HepG2 (cell line): Measurements from ENCODE around the gene BBC3. TPM values are rescaled to one million over a fixed set of nuclear protein-coding genes. Genes with fewer than 3 reads are reported as not detected.

Experiments
- CREM ChIP-seq, 2 experiments: sonication (generic) in 1 of 2; formaldehyde crosslinking in 1 of 2; IDR thresholded peaks; 2 replicates each; pipeline versions ENCODE4 v1.4.0 to v1.6.1; 2016 to 2020; ENCODE audit warnings: antibody characterized with exemption in 1 of 2, mild to moderate bottlenecking in 1 of 2, missing genetic modification reagents in 1 of 2
- FOSL2 ChIP-seq: sonication (generic); formaldehyde crosslinking; IDR thresholded peaks from 2 replicates; pipeline ENCODE4 v1.4.0; 2020; ENCODE audit warnings: missing genetic modification reagents
- FOXA1 ChIP-seq, 2 experiments: fragments of 450-650 bp in 1 of 2; sonication (generic) in 1 of 2; formaldehyde crosslinking in 1 of 2; IDR thresholded peaks; 2 replicates each; pipeline versions ENCODE4 v1.4.0 to v1.6.1; 2016 to 2020; ENCODE audit warnings: missing genetic modification reagents in 1 of 2
- GABPB1 ChIP-seq: IDR thresholded peaks from 2 replicates; pipeline ENCODE4 v1.6.1; 2016; ENCODE audit warnings: mild to moderate bottlenecking, missing genetic modification reagents, moderate library complexity, missing compliant biosample characterization
- GATAD1 ChIP-seq: IDR thresholded peaks from 2 replicates; pipeline ENCODE4 v1.6.1; 2016; ENCODE audit warnings: missing genetic modification reagents, missing compliant biosample characterization
- MEIS1 ChIP-seq: sonication (generic); formaldehyde crosslinking; IDR thresholded peaks from 2 replicates; pipeline ENCODE4 v1.9.0; 2021; ENCODE audit warnings: mild to moderate bottlenecking, missing genetic modification reagents, moderate library complexity, borderline replicate concordance
- NFYB ChIP-seq: sonication (generic); formaldehyde crosslinking; IDR thresholded peaks from 2 replicates; pipeline ENCODE4 v1.4.0; 2020; ENCODE audit warnings: missing genetic modification reagents
- POLR2G ChIP-seq: fragments of 200-400 bp; formaldehyde crosslinking; IDR thresholded peaks from 2 replicates; pipeline ENCODE4 v1.6.1; 2018; ENCODE audit warnings: mild to moderate bottlenecking, low read depth, low read length, moderate library complexity
- RARA ChIP-seq: IDR thresholded peaks from 2 replicates; pipeline ENCODE4 v1.6.1; 2016; ENCODE audit warnings: missing genetic modification reagents, missing compliant biosample characterization
- RBM39 ChIP-seq: fragments of 200-400 bp; formaldehyde crosslinking; IDR thresholded peaks from one replicate; pipeline ENCODE4 v1.6.1; 2018; ENCODE audit warnings: antibody characterized with exemption, mild to moderate bottlenecking, low read depth, low read length; ENCODE audit not compliant: poor library complexity, severe bottlenecking
- SALL1 ChIP-seq: sonication (generic); formaldehyde crosslinking; IDR thresholded peaks from 2 replicates; pipeline ENCODE4 v1.8.0; 2022; ENCODE audit warnings: mild to moderate bottlenecking, missing genetic modification reagents
- XRCC5 ChIP-seq: fragments of 200-400 bp; formaldehyde crosslinking; optimal IDR thresholded peaks from 2 replicates; pipeline ENCODE3; 2017; ENCODE audit warnings: mild to moderate bottlenecking, low read length
- ZFP90 ChIP-seq: sonication (generic); formaldehyde crosslinking; IDR thresholded peaks from 2 replicates; pipeline ENCODE4 v1.8.0; 2022; ENCODE audit warnings: missing genetic modification reagents, mild to moderate bottlenecking, inconsistent platforms, borderline replicate concordance
- ZNF256 ChIP-seq: sonication (generic); formaldehyde crosslinking; conservative IDR thresholded peaks from 2 replicates; pipeline ENCODE4 v1.4.0; 2020; ENCODE audit warnings: missing genetic modification reagents
- ZNF460 ChIP-seq: sonication (generic); formaldehyde crosslinking; IDR thresholded peaks from 2 replicates; pipeline ENCODE4 v1.5.1; 2020; ENCODE audit warnings: missing genetic modification reagents, mild to moderate bottlenecking, borderline replicate concordance
- ZNF550 ChIP-seq: sonication (generic); formaldehyde crosslinking; IDR thresholded peaks from 2 replicates; pipeline ENCODE4 v1.4.0; 2020; ENCODE audit warnings: mild to moderate bottlenecking, missing genetic modification reagents, borderline replicate concordance
- ZSCAN12 ChIP-seq: sonication (generic); formaldehyde crosslinking; IDR thresholded peaks from 2 replicates; pipeline ENCODE4 v1.9.0; 2021; ENCODE audit warnings: mild to moderate bottlenecking, missing genetic modification reagents
- polyA plus RNA-seq, 8 experiments: library from polyadenylated mRNA; depleted of rRNA in 3 of 8; stranded (reverse) in 7 of 8; unstranded in 1 of 8; fragments of >200 nt; fragmentation: Illumina TruSeq in 4 of 8; extraction: Trizol in 4 of 8; gene quantifications; 2 replicates each; pipeline versions ENCODE4 v1.2.1 to v1.2.3, GENCODE V29; 2011 to 2016; ENCODE audit warnings: low read depth in 4 of 8, missing spikeins in 1 of 8, mixed read lengths in 1 of 8; ENCODE audit not compliant: insufficient read depth in 1 of 8
- total RNA-seq, 5 experiments: library from RNA; depleted of rRNA; stranded (reverse); fragments of >200 nt; fragmentation: Illumina TruSeq; extraction: Trizol; gene quantifications; 2 replicates each; pipeline ENCODE4 v1.2.3, GENCODE V29; 2016; ENCODE audit warnings: low read depth in 1 of 5
- TF ChIP-seq, protein P1 (sequence below): sonication (generic); formaldehyde crosslinking; IDR thresholded peaks from 2 replicates; pipeline ENCODE4 v1.5.1; 2020; ENCODE audit warnings: missing genetic modification reagents, mild to moderate bottlenecking, borderline replicate concordance
- TF ChIP-seq, protein P2 (sequence below): sonication (generic); formaldehyde crosslinking; IDR thresholded peaks from 2 replicates; pipeline ENCODE4 v1.4.0; 2020; ENCODE audit warnings: mild to moderate bottlenecking, missing genetic modification reagents
- TF ChIP-seq, protein P3 (sequence below): sonication (generic); formaldehyde crosslinking; IDR thresholded peaks from 2 replicates; pipeline ENCODE4 v1.5.0; 2020; ENCODE audit warnings: missing genetic modification reagents
- TF ChIP-seq, protein P4 (sequence below): sonication (generic); formaldehyde crosslinking; IDR thresholded peaks from 2 replicates; pipeline ENCODE4 v1.5.0; 2020; ENCODE audit warnings: mild to moderate bottlenecking, missing genetic modification reagents
- TF ChIP-seq, protein P5 (sequence below): sonication (generic); formaldehyde crosslinking; IDR thresholded peaks from 2 replicates; pipeline ENCODE4 v1.8.0; 2022; ENCODE audit warnings: mild to moderate bottlenecking, missing genetic modification reagents

The BBC3 gene
- total and polyA plus RNA-seq, 2 of the 13 experiments (the other 11 are each of a cell fraction or from before 2014, with no cell fraction given), result 6.1 to 8.8 TPM

DNA sequence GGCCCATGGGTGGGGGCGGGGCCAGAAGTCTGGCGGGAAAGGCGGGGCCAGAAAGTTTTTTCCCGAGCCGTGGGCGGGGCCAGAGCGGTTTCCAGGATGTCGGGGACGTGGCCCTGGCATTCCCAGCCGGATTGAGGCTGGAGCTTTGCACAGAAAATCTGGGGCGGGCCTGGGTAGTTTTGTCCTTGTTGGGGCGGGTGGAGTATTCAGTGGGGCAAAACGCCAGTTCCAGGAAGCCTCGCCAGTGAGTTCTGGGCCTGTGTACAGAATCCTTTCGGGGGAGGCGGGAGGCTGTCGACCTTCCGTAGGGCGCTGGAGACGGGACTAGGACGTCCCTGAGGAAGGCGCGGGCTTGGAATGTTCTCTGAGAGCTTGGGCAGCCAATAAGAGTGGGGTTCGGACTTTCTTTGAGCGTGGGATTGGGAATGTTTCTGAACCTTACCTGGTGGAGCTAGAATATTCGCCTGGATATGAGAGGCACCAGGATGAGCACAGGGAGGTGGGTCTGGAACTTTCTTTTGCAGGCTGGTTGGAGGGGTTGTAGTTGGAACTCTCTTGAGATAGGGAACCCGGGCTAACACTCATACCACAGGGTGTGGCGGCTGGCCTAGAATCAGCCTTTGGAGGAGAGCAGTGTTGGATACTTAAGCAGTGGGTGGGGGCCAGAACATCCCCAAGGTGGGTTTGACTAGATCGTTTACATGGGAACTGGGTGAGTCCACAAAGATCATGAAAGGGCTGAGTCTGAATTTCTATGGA lies 26.6 kb upstream of the BBC3 start (continued):
- TF ChIP-seq, protein P1, sequence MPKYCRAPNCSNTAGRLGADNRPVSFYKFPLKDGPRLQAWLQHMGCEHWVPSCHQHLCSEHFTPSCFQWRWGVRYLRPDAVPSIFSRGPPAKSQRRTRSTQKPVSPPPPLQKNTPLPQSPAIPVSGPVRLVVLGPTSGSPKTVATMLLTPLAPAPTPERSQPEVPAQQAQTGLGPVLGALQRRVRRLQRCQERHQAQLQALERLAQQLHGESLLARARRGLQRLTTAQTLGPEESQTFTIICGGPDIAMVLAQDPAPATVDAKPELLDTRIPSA (CRISPR knock-in tag), result 0 out of 2 replicates have a peak, but pooled peaks have one; percentile 22
- TF ChIP-seq, protein P2, sequence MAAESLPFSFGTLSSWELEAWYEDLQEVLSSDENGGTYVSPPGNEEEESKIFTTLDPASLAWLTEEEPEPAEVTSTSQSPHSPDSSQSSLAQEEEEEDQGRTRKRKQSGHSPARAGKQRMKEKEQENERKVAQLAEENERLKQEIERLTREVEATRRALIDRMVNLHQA (CRISPR knock-in tag), result no peak
- 0 out of 2 replicates have a peak, but pooled peaks have one; percentile 41 for TF ChIP-seq MEIS1 (CRISPR knock-in tag)
- TF ChIP-seq POLR2G, result peak; percentile 75
- TF ChIP-seq, protein P3, sequence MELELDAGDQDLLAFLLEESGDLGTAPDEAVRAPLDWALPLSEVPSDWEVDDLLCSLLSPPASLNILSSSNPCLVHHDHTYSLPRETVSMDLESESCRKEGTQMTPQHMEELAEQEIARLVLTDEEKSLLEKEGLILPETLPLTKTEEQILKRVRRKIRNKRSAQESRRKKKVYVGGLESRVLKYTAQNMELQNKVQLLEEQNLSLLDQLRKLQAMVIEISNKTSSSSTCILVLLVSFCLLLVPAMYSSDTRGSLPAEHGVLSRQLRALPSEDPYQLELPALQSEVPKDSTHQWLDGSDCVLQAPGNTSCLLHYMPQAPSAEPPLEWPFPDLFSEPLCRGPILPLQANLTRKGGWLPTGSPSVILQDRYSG (CRISPR knock-in tag), result 0 out of 2 replicates have a peak, but pooled peaks have one; percentile 40
- TF ChIP-seq, protein P4, sequence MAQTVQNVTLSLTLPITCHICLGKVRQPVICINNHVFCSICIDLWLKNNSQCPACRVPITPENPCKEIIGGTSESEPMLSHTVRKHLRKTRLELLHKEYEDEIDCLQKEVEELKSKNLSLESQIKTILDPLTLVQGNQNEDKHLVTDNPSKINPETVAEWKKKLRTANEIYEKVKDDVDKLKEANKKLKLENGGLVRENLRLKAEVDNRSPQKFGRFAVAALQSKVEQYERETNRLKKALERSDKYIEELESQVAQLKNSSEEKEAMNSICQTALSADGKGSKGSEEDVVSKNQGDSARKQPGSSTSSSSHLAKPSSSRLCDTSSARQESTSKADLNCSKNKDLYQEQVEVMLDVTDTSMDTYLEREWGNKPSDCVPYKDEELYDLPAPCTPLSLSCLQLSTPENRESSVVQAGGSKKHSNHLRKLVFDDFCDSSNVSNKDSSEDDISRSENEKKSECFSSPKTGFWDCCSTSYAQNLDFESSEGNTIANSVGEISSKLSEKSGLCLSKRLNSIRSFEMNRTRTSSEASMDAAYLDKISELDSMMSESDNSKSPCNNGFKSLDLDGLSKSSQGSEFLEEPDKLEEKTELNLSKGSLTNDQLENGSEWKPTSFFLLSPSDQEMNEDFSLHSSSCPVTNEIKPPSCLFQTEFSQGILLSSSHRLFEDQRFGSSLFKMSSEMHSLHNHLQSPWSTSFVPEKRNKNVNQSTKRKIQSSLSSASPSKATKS, result no peak
- TF ChIP-seq ZNF550 (CRISPR knock-in tag), result no peak
- no peak for TF ChIP-seq XRCC5
- TF ChIP-seq ZNF256, result no peak
- no peak; the same call in 1 of the 2 replicates for TF ChIP-seq RARA (CRISPR knock-in tag)
- peak; percentile 47 for TF ChIP-seq RBM39
- TF ChIP-seq ZNF460 (CRISPR knock-in tag), result no peak
- no peak for TF ChIP-seq FOSL2 (CRISPR knock-in tag)
- TF ChIP-seq, protein P5, sequence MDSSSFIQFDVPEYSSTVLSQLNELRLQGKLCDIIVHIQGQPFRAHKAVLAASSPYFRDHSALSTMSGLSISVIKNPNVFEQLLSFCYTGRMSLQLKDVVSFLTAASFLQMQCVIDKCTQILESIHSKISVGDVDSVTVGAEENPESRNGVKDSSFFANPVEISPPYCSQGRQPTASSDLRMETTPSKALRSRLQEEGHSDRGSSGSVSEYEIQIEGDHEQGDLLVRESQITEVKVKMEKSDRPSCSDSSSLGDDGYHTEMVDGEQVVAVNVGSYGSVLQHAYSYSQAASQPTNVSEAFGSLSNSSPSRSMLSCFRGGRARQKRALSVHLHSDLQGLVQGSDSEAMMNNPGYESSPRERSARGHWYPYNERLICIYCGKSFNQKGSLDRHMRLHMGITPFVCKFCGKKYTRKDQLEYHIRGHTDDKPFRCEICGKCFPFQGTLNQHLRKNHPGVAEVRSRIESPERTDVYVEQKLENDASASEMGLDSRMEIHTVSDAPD, result no peak
- TF ChIP-seq GATAD1, result no peak
- 0 out of 2 replicates have a peak, but pooled peaks have one; percentile 50 for TF ChIP-seq ZFP90
- no peak for TF ChIP-seq ZSCAN12
- no peak; the same call in 1 of the 2 replicates for TF ChIP-seq CREM (IDR thresholded peaks at IDR 0.05)
- TF ChIP-seq CREM (CRISPR knock-in tag; IDR thresholded peaks at IDR 0.05), result no peak
- TF ChIP-seq SALL1 (CRISPR knock-in tag), result no peak
- TF ChIP-seq GABPB1 (CRISPR knock-in tag), result 0 out of 2 replicates have a peak, but pooled peaks have one; percentile 5
- 0 out of 2 replicates have a peak, but pooled peaks have one; percentile 22 for TF ChIP-seq NFYB (CRISPR knock-in tag)
- TF ChIP-seq FOXA1 (IDR thresholded peaks at IDR 0.05), result no peak
- no peak for TF ChIP-seq FOXA1 (CRISPR knock-in tag; IDR thresholded peaks at IDR 0.05)
